IMR-90 (cell line): ENCODE measurements around the gene AGAP1. TPM values are rescaled to one million over a fixed set of nuclear protein-coding genes. Genes with fewer than 3 reads are reported as not detected.

Experiments used
- ATAC-seq: fragments of 200-7000 bp; cut with Tn5 transposase; 2 replicates; pipeline ENCODE4 v1.9.1; 2020; ENCODE audit warnings: low read depth, mild to moderate bottlenecking, moderate library complexity
- BruUV-seq: library from RNA; stranded (reverse); fragments of 400-500 nt; replicated peaks from 2 replicates; lab custom pipeline; 2021; lab: Mats Ljungman, UMichigan
- CTCF ChIA-PET: fragments of 300-600 bp; formaldehyde crosslinking; extraction: SDS; loops from one replicate; lab custom pipeline; 2021; ENCODE audit warnings: antibody characterized with exemption; lab: Yijun Ruan, JAX
- POLR2A ChIA-PET: fragments of 300-600 bp; sonication (Branson Sonifier 250); formaldehyde crosslinking; loops from one replicate; lab custom pipeline; 2022; ENCODE audit warnings: antibody characterized with exemption; ENCODE audit not compliant: unreplicated experiment; lab: Charles Lee
- DNase-seq: peaks from one replicate; pipeline ENCODE4 v3.0.0; 2013
- H2AFZ ChIP-seq: replicated peaks from 2 replicates; pipeline ENCODE3; 2013; ENCODE audit warnings: low read length, mild to moderate bottlenecking; ENCODE audit not compliant: poor library complexity
- H2AK5ac ChIP-seq: 2 replicates; pipeline ENCODE4 v1.6.1; 2013; ENCODE audit warnings: low read depth, low read length, inconsistent platforms
- H2AK9ac ChIP-seq: replicated peaks from 2 replicates; pipeline ENCODE3; 2013; ENCODE audit warnings: mild to moderate bottlenecking, low read depth, low read length, moderate library complexity; ENCODE audit not compliant: poor library complexity
- H2BK120ac ChIP-seq: 2 replicates; pipeline ENCODE4 v1.6.1; 2013; ENCODE audit warnings: low read depth, low read length, inconsistent platforms
- H2BK15ac ChIP-seq: 3 replicates; pipeline ENCODE4 v1.6.1; 2013; ENCODE audit warnings: low read depth, low read length, inconsistent platforms
- H2BK20ac ChIP-seq: 2 replicates; pipeline ENCODE4 v1.6.1; 2013; ENCODE audit warnings: low read depth, mild to moderate bottlenecking, inconsistent platforms, low read length, moderate library complexity
- H2BK5ac ChIP-seq: 2 replicates; pipeline ENCODE4 v1.6.1; 2013; ENCODE audit warnings: mild to moderate bottlenecking, low read depth, low read length, inconsistent platforms; ENCODE audit not compliant: poor library complexity, severe bottlenecking
- H3K14ac ChIP-seq: replicated peaks from 2 replicates; pipeline ENCODE4 v1.6.1; 2013; ENCODE audit warnings: low read depth, low read length, inconsistent platforms
- H3K18ac ChIP-seq: 2 replicates; pipeline ENCODE4 v1.6.1; 2013; ENCODE audit warnings: low read depth, low read length, control low read depth
- H3K23ac ChIP-seq: 2 replicates; pipeline ENCODE4 v1.6.1; 2013; ENCODE audit warnings: low read depth, low read length, inconsistent platforms
- H3K27ac ChIP-seq: 2 replicates; pipeline ENCODE4 v1.5.1; 2013; ENCODE audit warnings: mild to moderate bottlenecking, control low read depth, low read length; ENCODE audit not compliant: insufficient read depth
- H3K27me3 ChIP-seq: 2 replicates; pipeline ENCODE4 v1.6.1; 2013; ENCODE audit warnings: low read length; ENCODE audit not compliant: control insufficient read depth, insufficient read depth
- H3K36me3 ChIP-seq: 2 replicates; pipeline ENCODE4 v1.6.1; 2013; ENCODE audit warnings: low read length, mixed read lengths; ENCODE audit not compliant: control insufficient read depth, insufficient read depth
- H3K4ac ChIP-seq: 2 replicates; pipeline ENCODE4 v1.6.1; 2013; ENCODE audit warnings: low read depth, low read length, inconsistent platforms
- H3K4me1 ChIP-seq: 2 replicates; pipeline ENCODE4 v1.6.1; 2013; ENCODE audit warnings: low read length, mixed read lengths; ENCODE audit not compliant: control insufficient read depth, insufficient read depth
- H3K4me2 ChIP-seq: 2 replicates; pipeline ENCODE4 v1.6.1; 2013; ENCODE audit warnings: low read depth, mild to moderate bottlenecking, control low read depth, low read length, moderate library complexity
- H3K4me3 ChIP-seq: 2 replicates; pipeline ENCODE4 v1.5.1; 2013; ENCODE audit warnings: low read depth, mild to moderate bottlenecking, control low read depth, low read length, moderate library complexity; ENCODE audit not compliant: insufficient read depth
- H3K56ac ChIP-seq: 2 replicates; pipeline ENCODE4 v1.6.1; 2013; ENCODE audit warnings: low read length, inconsistent platforms; ENCODE audit not compliant: insufficient read depth; ENCODE audit errors: extremely low read depth
- H3K79me1 ChIP-seq, 2 experiments: 2 replicates each; pipeline ENCODE4 v1.6.1; 2013; ENCODE audit warnings: low read length in 2 of 2, inconsistent platforms in 1 of 2, low read depth in 1 of 2
- H3K9ac ChIP-seq: 2 replicates; pipeline ENCODE4 v1.6.1; 2013; ENCODE audit warnings: low read depth, low read length, control low read depth
- H3K9me1 ChIP-seq: 2 replicates; pipeline ENCODE4 v1.6.1; 2013; ENCODE audit warnings: low read length, inconsistent platforms; ENCODE audit not compliant: insufficient read depth
- H3K9me3 ChIP-seq: 2 replicates; pipeline ENCODE4 v1.6.1; 2013; ENCODE audit warnings: low read length; ENCODE audit not compliant: control insufficient read depth, insufficient read depth
- H4K20me1 ChIP-seq: 2 replicates; pipeline ENCODE4 v1.6.1; 2013; ENCODE audit warnings: low read length, inconsistent platforms; ENCODE audit not compliant: insufficient read depth
- H4K5ac ChIP-seq: 2 replicates; pipeline ENCODE4 v1.6.1; 2013; ENCODE audit warnings: mild to moderate bottlenecking, low read depth, low read length, control low read depth
- H4K8ac ChIP-seq, 2 experiments: 2 replicates each; pipeline ENCODE4 v1.6.1; 2013; ENCODE audit warnings: low read depth in 2 of 2, low read length in 2 of 2, control low read depth in 1 of 2, inconsistent platforms in 1 of 2
- H4K91ac ChIP-seq: 2 replicates; pipeline ENCODE4 v1.6.1; 2013; ENCODE audit warnings: low read depth, low read length, inconsistent platforms; ENCODE audit not compliant: insufficient read depth
- BHLHE40 ChIP-seq: fragments of 150-350 bp; IDR thresholded peaks from 2 replicates; pipeline ENCODE4 v1.6.1; 2016; ENCODE audit warnings: mild to moderate bottlenecking, low read depth, low read length
- CEBPB ChIP-seq: IDR thresholded peaks from 2 replicates; pipeline ENCODE4 v1.6.1; 2012; ENCODE audit warnings: low read depth, low read length, improper control_type of control experiment
- CHD1 ChIP-seq: IDR thresholded peaks from 2 replicates; pipeline ENCODE4 v1.6.1; 2012; ENCODE audit warnings: low read depth, low read length, improper control_type of control experiment
- CTCF ChIP-seq: conservative IDR thresholded peaks from 2 replicates; pipeline ENCODE4 v1.5.1; 2012; ENCODE audit warnings: mild to moderate bottlenecking, low read depth, low read length, improper control_type of control experiment
- ELK1 ChIP-seq: fragments of 150-350 bp; IDR thresholded peaks from 2 replicates; pipeline ENCODE4 v1.6.1; 2016; ENCODE audit warnings: low read depth, mild to moderate bottlenecking, low read length, moderate library complexity, borderline replicate concordance
- FOS ChIP-seq: fragments of 150-350 bp; IDR thresholded peaks from 2 replicates; pipeline ENCODE4 v1.6.1; 2016; ENCODE audit warnings: low read depth, low read length
- MAFK ChIP-seq: IDR thresholded peaks from 2 replicates; pipeline ENCODE4 v1.6.1; 2012; ENCODE audit warnings: low read depth, low read length, improper control_type of control experiment
- MAZ ChIP-seq: IDR thresholded peaks from 2 replicates; pipeline ENCODE4 v1.6.1; 2012; ENCODE audit warnings: low read depth, mild to moderate bottlenecking, low read length, improper control_type of control experiment, moderate library complexity, borderline replicate concordance
- MXI1 ChIP-seq: IDR thresholded peaks from 2 replicates; pipeline ENCODE4 v1.6.1; 2012; ENCODE audit warnings: low read depth, mild to moderate bottlenecking, low read length, moderate library complexity, borderline replicate concordance
- NFE2L2 ChIP-seq: fragments of 150-350 bp; IDR thresholded peaks from 2 replicates; pipeline ENCODE4 v1.6.1; 2016; ENCODE audit warnings: low read depth, mild to moderate bottlenecking, low read length
- POLR2A ChIP-seq: IDR thresholded peaks from 2 replicates; pipeline ENCODE4 v1.6.1; 2012; ENCODE audit warnings: mild to moderate bottlenecking, low read depth, low read length
- RAD21 ChIP-seq: IDR thresholded peaks from 2 replicates; pipeline ENCODE4 v1.6.1; 2012; ENCODE audit warnings: low read length, improper control_type of control experiment
- RCOR1 ChIP-seq: IDR thresholded peaks from 2 replicates; pipeline ENCODE4 v1.6.1; 2012; ENCODE audit warnings: mild to moderate bottlenecking, low read length, improper control_type of control experiment; ENCODE audit not compliant: insufficient replicate concordance
- RFX5 ChIP-seq: IDR thresholded peaks from 2 replicates; pipeline ENCODE4 v1.8.0; 2012; ENCODE audit warnings: low read depth, mild to moderate bottlenecking, low read length, moderate library complexity
- SMC3 ChIP-seq: fragments of 150-350 bp; IDR thresholded peaks from 2 replicates; pipeline ENCODE4 v1.6.1; 2016; ENCODE audit warnings: low read depth, mild to moderate bottlenecking, antibody characterized with exemption, low read length, moderate library complexity
- USF2 ChIP-seq: fragments of 150-350 bp; IDR thresholded peaks from 2 replicates; pipeline ENCODE4 v1.6.1; 2017; ENCODE audit warnings: mild to moderate bottlenecking, antibody characterized with exemption, low read length, low read depth
- WGBS, 2 experiments: methylation state at CpG; one replicate each; pipeline versions ENCODE4 v1.1.5 to v1.1.7; 2013; ENCODE audit warnings: missing lambda C conversion rate in 2 of 2; ENCODE audit not compliant: insufficient read length in 1 of 2; ENCODE audit errors: extremely low coverage in 2 of 2; 5-methylcytosine and 5-hydroxymethylcytosine counted together
- dilution Hi-C: fragments of 300-500 bp; cut with HindIII; formaldehyde crosslinking; loops from one replicate; pipeline ENCODE4 v1.14.3; 2018; ENCODE audit warnings: low sequenced_read_pairs; ENCODE audit not compliant: unreplicated experiment
- in situ Hi-C: fragments of 300-500 bp; cut with MboI; formaldehyde crosslinking; loops from 3 replicates; pipeline ENCODE4 v1.14.3; 2019; ENCODE audit warnings: low sequenced_read_pairs, inconsistent platforms, mixed read lengths
- intact Hi-C: fragments of 100-400 bp; cut with micrococcal nuclease; formaldehyde crosslinking; loops from 2 replicates; pipeline ENCODE4 v1.10.0; 2022
- polyA plus RNA-seq, 3 experiments: library from polyadenylated mRNA; depleted of rRNA; stranded (reverse); fragments of >200 nt; gene quantifications; 2 replicates each; pipeline ENCODE4 v1.2.3, GENCODE V29; 2012; ENCODE audit warnings: low replicate concordance in 1 of 3
- total RNA-seq: library from RNA; depleted of rRNA; stranded (reverse); fragments of >200 nt; gene quantifications from 2 replicates; pipeline ENCODE4 v1.2.3, GENCODE V29; 2012

Gene AGAP1
- total and polyA plus RNA-seq, 2 of the 4 experiments (the other 2 are of a cell fraction) = 15.1 to 16.4 TPM

- Histone ChIP-seq H4K20me1 (no peaks in the 10 kb centered on the region), H3K18ac (no peak overlapping the region), H4K5ac (no peak overlapping the region), H2AK9ac (no peak overlapping the region), H2AK5ac (no peak overlapping the region), H4K8ac (no peak overlapping the region), H3K27ac (no peak overlapping the region), H3K9me1 (no peaks in the 10 kb centered on the region), H3K4me1 (no peaks in the 10 kb centered on the region), H3K79me1 (no peaks in the 10 kb centered on the region), H2BK20ac (no peak overlapping the region), H3K27me3 (no peaks in the 10 kb centered on the region), H3K56ac (no peak overlapping the region), H2AFZ (no peak overlapping the region), H3K14ac (no peak overlapping the region), H3K9ac (no peak overlapping the region), H3K4ac (no peak overlapping the region), H3K23ac (no peak overlapping the region), H3K36me3 (no peaks in the 10 kb centered on the region), H3K4me3 (no peak overlapping the region), H3K4me2 (no peak overlapping the region), H3K9me3 (no peaks in the 10 kb centered on the region), H2BK15ac (no peak overlapping the region), H2BK120ac (no peak overlapping the region), H2BK5ac (no peak overlapping the region), H4K91ac (no peak overlapping the region)
- in situ Hi-C loops (no loop called here), intact Hi-C loops (no loop called here), dilution Hi-C loops (no loop called here)
- DNase-seq = no peak
- TF ChIP-seq NFE2L2 (no peak), CEBPB (no peak), RFX5 (no peak), POLR2A (no peak), MAZ (no peak), CTCF (no peak), RCOR1 (no peak), USF2 (no peak), FOS (no peak), RAD21 (no peak), SMC3 (no peak), MAFK (no peak), CHD1 (no peak), ELK1 (no peak), BHLHE40 (no peak), MXI1 (no peak)
- no TSS peak for BruUV-seq
- POLR2A ChIA-PET = no interaction called here
- no peak for ATAC-seq
- CTCF ChIA-PET = interaction anchor here (0.6 kb wide), 1 partner anchor 23 kb away, joined by 3 read pairs; no protein-coding TSS in a partner anchor
- 95% methylated on average over 4 of the region's 13 CpGs; no CpG with 5 or more reads in 1 of the 2 experiments for WGBS, 2 experiments
Measured at GRCh38 chr2:235842941-235843340, 349.1 kb downstream of the AGAP1 start.
